ENCODE data around the gene FAM25G.
"Not testable (repeated sequence)": the region's sequence is repeated elsewhere in the genome, so short reads cannot be mapped to it uniquely, and the experiment has no call there.

The FAM25G gene

DNA sequence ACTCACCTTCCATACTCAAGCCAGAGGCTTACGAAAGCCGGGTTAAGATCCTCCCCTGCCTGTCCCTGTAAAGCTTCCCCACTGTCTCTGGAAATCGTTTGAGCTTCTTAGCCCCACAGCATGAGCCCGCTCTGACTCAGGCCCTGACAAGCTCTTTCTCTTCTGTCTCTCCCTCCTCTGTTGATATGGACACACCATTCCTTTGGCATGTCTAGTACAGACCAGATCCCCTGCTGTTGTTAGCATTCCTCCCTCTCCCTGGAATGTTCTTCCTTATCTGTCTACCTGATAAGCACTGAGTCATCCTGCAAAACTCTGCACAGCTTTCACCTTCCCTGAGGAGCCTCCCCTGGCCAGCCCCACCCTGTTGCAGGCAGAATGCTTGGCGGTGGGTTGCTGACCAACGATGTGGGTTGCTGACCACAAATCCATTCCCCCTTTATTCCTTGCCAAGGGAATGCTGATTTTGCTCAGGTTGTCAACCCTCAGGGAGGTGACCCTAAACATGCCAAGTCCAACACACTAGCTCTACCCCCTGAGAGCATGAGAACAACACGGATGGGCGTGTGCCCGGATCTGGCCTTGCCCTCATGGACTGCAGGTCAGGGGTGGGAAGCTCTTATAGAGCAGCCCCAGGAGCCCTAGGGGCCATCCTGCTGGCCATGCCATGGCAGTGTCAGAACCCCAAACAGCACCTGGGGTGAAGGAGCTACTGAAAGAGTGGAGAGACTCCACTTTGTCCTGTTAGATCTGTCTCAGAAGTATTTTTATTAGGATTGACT lies 28.7 kb downstream of the FAM25G start:
- not testable (repeated sequence) for H3K9me2 ChIP-seq (ENCODE audit: low read depth, low read length); H3K27ac ChIP-seq (ENCODE audit: low read depth, low read length, poor library complexity, severe bottlenecking); H3K9me3 ChIP-seq (ENCODE audit: low read length); H3K36me3 ChIP-seq (ENCODE audit: insufficient read depth, low read length); H3K27me3 ChIP-seq (ENCODE audit: insufficient read depth, low read length); H3K9ac ChIP-seq (ENCODE audit: low read length); H2AFZ ChIP-seq (ENCODE audit: low read length); H3F3A ChIP-seq (ENCODE audit: insufficient read depth, low read length); H4K20me1 ChIP-seq (ENCODE audit: insufficient read depth, low read length); H3K4me2 ChIP-seq (ENCODE audit: low read length); H3K4me3 ChIP-seq (ENCODE audit: low read depth, low read length, poor library complexity, severe bottlenecking); H3K4me1 ChIP-seq (ENCODE audit: insufficient read depth, low read length, severe bottlenecking); H3K79me2 ChIP-seq (ENCODE audit: insufficient read depth, low read length)

DNA sequence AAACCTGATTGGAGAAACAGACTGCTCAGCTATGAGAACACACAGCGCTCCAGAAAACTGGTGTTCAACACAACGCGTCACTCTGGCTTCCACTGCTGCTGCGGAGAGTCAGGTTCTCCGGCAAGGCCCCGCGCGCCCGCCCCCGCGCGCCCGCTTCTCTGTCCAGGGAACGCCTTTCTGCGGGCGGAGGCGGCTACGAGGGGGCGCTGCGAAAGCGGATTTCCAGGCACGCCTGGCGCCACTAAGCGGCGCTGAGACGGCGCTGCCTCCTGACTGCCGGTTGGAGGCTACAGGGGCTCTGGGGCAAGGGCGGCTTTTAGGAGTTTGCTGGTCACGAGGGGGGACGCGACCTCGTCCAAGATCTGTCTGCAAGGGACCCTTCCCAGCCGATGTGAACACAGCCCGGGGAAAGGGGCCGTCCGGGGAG lies 30.2 kb downstream of the FAM25G start:
- not testable (repeated sequence) for H3K4me3 ChIP-seq (ENCODE audit: low read depth, low read length, poor library complexity, severe bottlenecking)

DNA sequence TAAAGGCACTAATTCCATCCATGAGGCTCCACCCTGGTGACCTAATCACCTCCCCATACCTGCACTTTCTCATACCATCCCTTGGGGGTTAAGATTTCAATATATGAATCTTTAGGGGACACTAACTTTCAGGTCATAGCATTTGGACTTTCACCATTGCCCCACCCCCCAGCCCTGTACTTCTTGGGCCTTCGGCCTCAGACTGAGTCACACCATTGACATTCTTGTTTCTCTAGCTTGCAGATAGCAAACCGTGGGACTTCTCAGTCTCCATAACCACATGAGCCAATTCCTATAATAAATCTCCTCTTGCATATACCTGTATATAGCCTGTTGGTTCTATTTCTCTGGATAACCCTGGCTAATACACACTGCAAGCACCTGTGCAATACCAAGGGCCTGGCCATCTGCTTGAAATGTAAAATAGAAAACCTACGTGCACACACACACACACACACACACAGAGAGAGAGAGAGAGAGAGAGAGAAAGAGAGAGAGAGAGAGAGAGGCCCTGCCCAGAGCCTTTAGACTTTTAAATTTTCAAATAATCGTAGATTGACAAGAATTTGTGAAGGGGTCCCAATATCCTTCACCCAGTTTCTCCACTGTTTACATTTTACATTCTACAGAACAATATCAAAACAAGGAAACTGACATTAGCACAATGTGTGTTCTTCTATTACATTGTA lies 32.9 kb downstream of the FAM25G start:
- Histone ChIP-seq H3K27me3 (ENCODE audit: insufficient read depth, low read length) (no peaks in the 10 kb centered on the region), H3K9me2 (ENCODE audit: low read depth, low read length) (no peaks in the 10 kb centered on the region), H3K9me3 (ENCODE audit: low read length) (no peaks in the 10 kb centered on the region), H3F3A (ENCODE audit: insufficient read depth, low read length) (no peaks in the 10 kb centered on the region), H3K4me1 (ENCODE audit: insufficient read depth, low read length, severe bottlenecking) (no peaks in the 10 kb centered on the region), H3K36me3 (ENCODE audit: insufficient read depth, low read length) (no peaks in the 10 kb centered on the region), H3K9ac (ENCODE audit: low read length) (no peak overlapping the region), H3K4me2 (ENCODE audit: low read length) (no peak overlapping the region), H3K27ac (ENCODE audit: low read depth, low read length, poor library complexity, severe bottlenecking) (no peak overlapping the region), H3K4me3 (ENCODE audit: low read depth, low read length, poor library complexity, severe bottlenecking) (no peak overlapping the region), H4K20me1 (ENCODE audit: insufficient read depth, low read length) (no peaks in the 10 kb centered on the region), H2AFZ (ENCODE audit: low read length) (no peak overlapping the region), H3K79me2 (ENCODE audit: insufficient read depth, low read length) (no peaks in the 10 kb centered on the region)
- no peak for TF ChIP-seq EZH2 (IDR thresholded peaks at IDR 0.05; ENCODE audit: borderline replicate concordance, low read length)
- TF ChIP-seq, protein P1, sequence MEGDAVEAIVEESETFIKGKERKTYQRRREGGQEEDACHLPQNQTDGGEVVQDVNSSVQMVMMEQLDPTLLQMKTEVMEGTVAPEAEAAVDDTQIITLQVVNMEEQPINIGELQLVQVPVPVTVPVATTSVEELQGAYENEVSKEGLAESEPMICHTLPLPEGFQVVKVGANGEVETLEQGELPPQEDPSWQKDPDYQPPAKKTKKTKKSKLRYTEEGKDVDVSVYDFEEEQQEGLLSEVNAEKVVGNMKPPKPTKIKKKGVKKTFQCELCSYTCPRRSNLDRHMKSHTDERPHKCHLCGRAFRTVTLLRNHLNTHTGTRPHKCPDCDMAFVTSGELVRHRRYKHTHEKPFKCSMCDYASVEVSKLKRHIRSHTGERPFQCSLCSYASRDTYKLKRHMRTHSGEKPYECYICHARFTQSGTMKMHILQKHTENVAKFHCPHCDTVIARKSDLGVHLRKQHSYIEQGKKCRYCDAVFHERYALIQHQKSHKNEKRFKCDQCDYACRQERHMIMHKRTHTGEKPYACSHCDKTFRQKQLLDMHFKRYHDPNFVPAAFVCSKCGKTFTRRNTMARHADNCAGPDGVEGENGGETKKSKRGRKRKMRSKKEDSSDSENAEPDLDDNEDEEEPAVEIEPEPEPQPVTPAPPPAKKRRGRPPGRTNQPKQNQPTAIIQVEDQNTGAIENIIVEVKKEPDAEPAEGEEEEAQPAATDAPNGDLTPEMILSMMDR (IDR thresholded peaks at IDR 0.05; ENCODE audit: low read length), result no peak

More for the DNA sequence above, 30.2 kb downstream of the FAM25G start:
- H3K4me2 ChIP-seq (ENCODE audit: low read length); H3K9ac ChIP-seq (ENCODE audit: low read length); H3K27me3 ChIP-seq (ENCODE audit: insufficient read depth, low read length); H3K4me1 ChIP-seq (ENCODE audit: insufficient read depth, low read length, severe bottlenecking); H3K36me3 ChIP-seq (ENCODE audit: insufficient read depth, low read length); H4K20me1 ChIP-seq (ENCODE audit: insufficient read depth, low read length); H3K79me2 ChIP-seq (ENCODE audit: insufficient read depth, low read length); H3K9me3 ChIP-seq (ENCODE audit: low read length); H3K27ac ChIP-seq (ENCODE audit: low read depth, low read length, poor library complexity, severe bottlenecking); H3F3A ChIP-seq (ENCODE audit: insufficient read depth, low read length); H2AFZ ChIP-seq (ENCODE audit: low read length); H3K9me2 ChIP-seq (ENCODE audit: low read depth, low read length): not testable (repeated sequence)

DNA sequence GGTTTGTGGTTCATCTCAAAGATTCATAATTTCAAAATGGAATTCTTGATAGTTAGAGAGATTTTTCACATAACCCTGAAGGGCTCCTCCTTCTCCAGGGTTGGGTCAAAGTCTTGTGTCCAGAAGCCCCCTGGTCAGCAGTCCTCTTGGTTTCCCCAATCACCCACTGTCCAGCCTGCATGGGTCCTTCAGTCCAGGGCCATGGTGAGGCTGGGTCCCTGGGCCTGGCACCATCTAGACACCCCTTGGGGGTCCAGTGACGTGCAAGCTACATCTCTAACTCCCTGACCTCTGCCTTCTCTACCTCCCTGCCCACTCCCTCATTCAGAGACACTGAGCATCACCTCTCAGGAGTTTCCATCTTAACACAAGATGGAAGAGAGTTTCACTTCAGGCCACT lies 33.7 kb downstream of the FAM25G start:
- no peak overlapping the region for H3K4me2 ChIP-seq (ENCODE audit: low read length)
- H3F3A ChIP-seq (ENCODE audit: insufficient read depth, low read length), result no peaks in the 10 kb centered on the region
- H3K9me2 ChIP-seq (ENCODE audit: low read depth, low read length), result no peaks in the 10 kb centered on the region
- TF ChIP-seq, protein P1 (IDR thresholded peaks at IDR 0.05; ENCODE audit: low read length), result no peak
- TF ChIP-seq EZH2 (IDR thresholded peaks at IDR 0.05; ENCODE audit: borderline replicate concordance, low read length), result no peak
- H3K9ac ChIP-seq (ENCODE audit: low read length), result no peak overlapping the region
- H2AFZ ChIP-seq (ENCODE audit: low read length), result no peak overlapping the region
- H3K36me3 ChIP-seq (ENCODE audit: insufficient read depth, low read length), result no peaks in the 10 kb centered on the region
- no peaks in the 10 kb centered on the region for H3K79me2 ChIP-seq (ENCODE audit: insufficient read depth, low read length)
- H3K27me3 ChIP-seq (ENCODE audit: insufficient read depth, low read length), result no peaks in the 10 kb centered on the region
- H3K9me3 ChIP-seq (ENCODE audit: low read length), result no peaks in the 10 kb centered on the region
- no peaks in the 10 kb centered on the region for H4K20me1 ChIP-seq (ENCODE audit: insufficient read depth, low read length)
- no peak overlapping the region for H3K27ac ChIP-seq (ENCODE audit: low read depth, low read length, poor library complexity, severe bottlenecking)
- no peaks in the 10 kb centered on the region for H3K4me1 ChIP-seq (ENCODE audit: insufficient read depth, low read length, severe bottlenecking)
- H3K4me3 ChIP-seq (ENCODE audit: low read depth, low read length, poor library complexity, severe bottlenecking), result no peak overlapping the region
